Measurements from ENCODE around the gene AUP1. TPM values are rescaled to one million over a fixed set of nuclear protein-coding genes. Genes with fewer than 3 reads are reported as not detected.
A peak's percentile ranks its signal among the peaks of the same experiment; 100 is the strongest.

The AUP1 gene
- total and polyA plus RNA-seq, 9 of the 15 experiments (the other 6 are each of a cell fraction or from before 2014, with no cell fraction given): 70.7 to 245 (median 165) TPM

GRCh38 chr2:74553892-74554819 is 24.6 kb upstream of the AUP1 start, which contains the start of the genes DOK1 and LOXL3 (continued):
- TF ChIP-seq ZNF740 (CRISPR knock-in tag; IDR thresholded peaks at IDR 0.05) (peak; percentile 68; the same call in 1 of the 2 replicates), ZNF740 (tag; IDR thresholded peaks at IDR 0.05) (no peak; a peak in 1 of 4 replicates), ZNF324 (CRISPR knock-in tag; IDR thresholded peaks at IDR 0.05) (no peak), MXI1 (IDR thresholded peaks at IDR 0.05; ENCODE audit: low read depth, low read length) (no peak), ESRRA (IDR thresholded peaks at IDR 0.05; ENCODE audit: borderline replicate concordance, low read depth) (peak; percentile 82), NBN (IDR thresholded peaks at IDR 0.05; ENCODE audit: low read depth) (peak; percentile 100), ZMIZ1 (IDR thresholded peaks at IDR 0.05; ENCODE audit: low read depth in 2 of 2, low read length in 2 of 2) (no peak), CLOCK (CRISPR knock-in tag; IDR thresholded peaks at IDR 0.05; ENCODE audit: borderline replicate concordance) (no peak), PTBP1 (IDR thresholded peaks at IDR 0.05; ENCODE audit: low read depth, low read length) (no peak), YY1 (IDR thresholded peaks at IDR 0.05; ENCODE audit: borderline replicate concordance in 1 of 3, control insufficient read depth in 1 of 3, extremely low read depth in 1 of 3, insufficient read depth in 3 of 3, insufficient read length in 1 of 3, insufficient replicate concordance in 2 of 3, low read depth in 1 of 3, low read length in 2 of 3) (peak; percentile 22 to 77 (median 67)), MTA1 (IDR thresholded peaks at IDR 0.05; ENCODE audit: borderline replicate concordance) (peak; percentile 77), CHAMP1 (IDR thresholded peaks at IDR 0.05) (no peak), MAFK (IDR thresholded peaks at IDR 0.05; ENCODE audit: low read length) (peak; percentile 99), TBP (optimal IDR thresholded peaks at IDR 0.05; ENCODE audit: low read depth, low read length) (peak; percentile 3), MCM3 (IDR thresholded peaks at IDR 0.05) (no peak), PYGO2 (tag; IDR thresholded peaks at IDR 0.05) (no peak), MAFF (IDR thresholded peaks at IDR 0.05; ENCODE audit: low read length) (peak; percentile 98)

Measured in K562 (cell line).